Hypothalamus (tissue), 51 donors: ENCODE data around the gene C2CD5.
A peak's percentile ranks its signal among the peaks of the same experiment; 100 is the strongest.

Source experiments
- DNase-seq, 51 donors: peaks; one replicate each; lab custom pipeline; 2025; lab: John Stamatoyannopoulos, UW

Gene C2CD5

GRCh38 chr12:22435583-22435982 lies 108.8 kb downstream of the C2CD5 start:
- DNase-seq, result no peak

GRCh38 chr12:22431693-22432251 lies 112.6 kb downstream of the C2CD5 start:
- DNase-seq, result no peak

- DNase-seq, result no peak
Observed at GRCh38 chr12:22416801-22417200, 127.5 kb downstream of the C2CD5 start.

- DNase-seq, result no peak
Observed at GRCh38 chr12:22415342-22416309, 128.7 kb downstream of the C2CD5 start.

DNA sequence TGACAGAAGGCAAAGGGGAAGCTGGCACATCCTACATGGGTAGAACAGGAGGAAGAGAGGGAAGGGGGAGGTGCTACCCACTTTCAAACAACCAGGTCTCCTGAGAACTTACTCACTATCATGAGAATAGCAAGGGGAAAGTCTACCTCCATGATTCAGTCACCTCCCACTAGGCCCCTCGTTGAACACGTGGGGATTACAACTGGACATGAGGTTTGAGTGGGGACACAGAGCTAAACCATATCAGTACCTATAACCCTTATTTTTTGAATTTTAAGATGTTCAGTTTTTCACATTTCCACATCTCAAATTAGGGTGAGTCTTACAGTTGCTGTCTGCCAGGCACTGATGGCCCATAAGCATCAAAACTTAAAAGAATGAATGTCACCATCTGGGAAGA lies 129.6 kb downstream of the C2CD5 start:
- no peak for DNase-seq

GRCh38 chr12:22413592-22413991 lies 130.8 kb downstream of the C2CD5 start:
- no peak for DNase-seq

GRCh38 chr12:22412581-22412980 lies 131.8 kb downstream of the C2CD5 start:
- no peak for DNase-seq

DNA sequence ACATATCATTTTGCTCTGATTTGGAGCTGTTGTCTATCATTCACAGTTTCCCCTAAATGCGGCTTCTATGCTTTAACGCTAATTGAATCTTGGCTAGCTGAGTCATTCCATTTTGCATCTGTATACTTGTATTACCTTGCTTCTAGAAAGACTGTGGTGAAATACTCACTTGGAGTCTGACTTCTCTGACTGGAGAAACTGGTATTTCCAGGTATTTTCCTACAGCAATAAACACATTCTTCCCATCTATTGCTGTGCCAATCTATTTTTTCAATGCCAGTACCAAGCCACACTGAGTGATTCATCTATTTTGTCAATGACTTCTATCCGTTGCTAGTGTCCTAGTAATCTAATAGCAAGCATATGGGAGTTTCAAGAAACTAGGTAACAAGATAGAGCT lies 133.9 kb downstream of the C2CD5 start:
- no peak for DNase-seq

- DNase-seq, result peak in 1 of 51 donors; percentile 2
Observed at GRCh38 chr12:22409377-22410164, 134.8 kb downstream of the C2CD5 start.

GRCh38 chr12:22408610-22409376 lies 135.5 kb downstream of the C2CD5 start:
- DNase-seq, result peak in 17 of 51 donors; percentile 3 to 40 (median 9)

DNA sequence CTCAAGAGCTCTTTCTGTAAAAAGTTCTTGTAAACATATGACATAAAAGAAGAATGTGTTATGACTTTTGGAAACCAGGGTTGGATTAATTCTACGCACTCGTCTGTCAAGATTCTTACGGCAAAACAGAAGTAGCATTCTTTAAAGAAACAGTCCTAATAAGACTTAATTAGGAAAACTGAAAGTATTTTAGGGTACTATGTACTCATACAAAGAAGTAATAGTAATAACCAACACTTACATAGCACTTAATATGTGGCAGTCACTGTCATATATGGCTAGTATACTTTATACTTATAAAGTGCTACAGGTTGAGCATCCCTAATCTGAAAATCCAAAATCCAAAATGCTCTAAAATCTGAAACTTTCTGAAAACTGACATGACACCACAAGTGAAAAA lies 136.9 kb downstream of the C2CD5 start:
- no peak for DNase-seq

- no peak for DNase-seq
Observed at GRCh38 chr12:22406627-22407026, 137.7 kb downstream of the C2CD5 start.

- DNase-seq, result no peak
Observed at GRCh38 chr12:22399464-22400180, 144.7 kb downstream of the C2CD5 start.
